SK-N-SH (cell line): ENCODE data around the gene GPR158. TPM values are rescaled to one million over a fixed set of nuclear protein-coding genes. Genes with fewer than 3 reads are reported as not detected.

ENCODE experiments used
- CTCF ChIA-PET: fragments of 300-600, 350-600 bp; formaldehyde crosslinking; extraction: SDS; loops from one replicate; lab custom pipeline; 2021; lab: Yijun Ruan, JAX
- POLR2A ChIA-PET: fragments of 350-600 bp; sonication (Branson Sonifier 250); formaldehyde crosslinking; extraction: SDS; loops from one replicate; lab custom pipeline; 2020; ENCODE audit warnings: antibody characterized with exemption, inconsistent platforms; lab: Yijun Ruan, JAX
- DNase-seq: peaks from one replicate; pipeline ENCODE4 v3.0.0; 2012
- H2AFZ ChIP-seq: fragments of 200-600 bp; sonication (generic); 2 replicates; pipeline ENCODE4 v1.8.1; 2016; ENCODE audit warnings: antibody characterized with exemption, mild to moderate bottlenecking, low read depth
- H3F3A ChIP-seq: fragments of 200-600 bp; sonication (generic); replicated peaks from 2 replicates; pipeline ENCODE3; 2016; ENCODE audit warnings: antibody characterized with exemption, mild to moderate bottlenecking; ENCODE audit not compliant: insufficient read depth
- H3K27ac ChIP-seq, 2 experiments: fragments of 200-500 bp in 1 of 2; fragments of 200-600 bp in 1 of 2; sonication (Bioruptor generic) in 1 of 2; sonication (generic), shearing (Covaris generic) in 1 of 2; 2 replicates each; pipeline versions ENCODE4 v1.5.1 to v1.6.1; 2014 to 2016; ENCODE audit warnings: low read depth in 2 of 2, inconsistent platforms in 1 of 2, low read length in 1 of 2, mild to moderate bottlenecking in 1 of 2, mixed read lengths in 1 of 2
- H3K27me3 ChIP-seq: fragments of 200-600 bp; sonication (generic), shearing (Covaris generic); 2 replicates; pipeline ENCODE4 v1.6.1; 2016; ENCODE audit warnings: mixed run types; ENCODE audit not compliant: insufficient read depth
- H3K36me3 ChIP-seq, 2 experiments: fragments of 200-500 bp in 1 of 2; fragments of 200-600 bp in 1 of 2; sonication (Bioruptor generic) in 1 of 2; sonication (generic) in 1 of 2; replicated peaks in 1 of 2; 2 replicates each; pipeline versions ENCODE3 to v1.5.1; 2014 to 2016; ENCODE audit warnings: low read length in 1 of 2, mild to moderate bottlenecking in 1 of 2; ENCODE audit not compliant: insufficient read depth in 2 of 2, control insufficient read depth in 1 of 2
- H3K4me1 ChIP-seq, 2 experiments: fragments of 200-500 bp in 1 of 2; fragments of 200-600 bp in 1 of 2; sonication (Bioruptor generic) in 1 of 2; sonication (generic), shearing (Covaris generic) in 1 of 2; 2 replicates each; pipeline versions ENCODE4 v1.5.1 to v1.6.1; 2014 to 2016; ENCODE audit warnings: low read depth in 1 of 2, low read length in 1 of 2, mixed run types in 1 of 2; ENCODE audit not compliant: insufficient read depth in 2 of 2, control insufficient read depth in 1 of 2
- H3K4me2 ChIP-seq: fragments of 200-600 bp; sonication (generic), shearing (Covaris generic); 2 replicates; pipeline ENCODE4 v1.6.1; 2017; ENCODE audit warnings: mixed run types
- H3K4me3 ChIP-seq, 2 experiments: fragments of 200-500 bp in 1 of 2; fragments of 200-600 bp in 1 of 2; sonication (Bioruptor generic) in 1 of 2; sonication (generic), shearing (Covaris generic) in 1 of 2; 2 replicates each; pipeline versions ENCODE4 v1.5.1 to v1.8.1; 2014 to 2016; ENCODE audit warnings: low read depth in 2 of 2, inconsistent platforms in 1 of 2, low read length in 1 of 2, mild to moderate bottlenecking in 1 of 2, mixed read lengths in 1 of 2, moderate library complexity in 1 of 2
- H3K79me2 ChIP-seq: fragments of 200-600 bp; sonication (generic); 2 replicates; pipeline ENCODE4 v1.8.1; 2017; ENCODE audit warnings: mild to moderate bottlenecking; ENCODE audit not compliant: insufficient read depth
- H3K9ac ChIP-seq: fragments of 200-600 bp; sonication (generic); 2 replicates; pipeline ENCODE4 v1.6.1; 2017; ENCODE audit warnings: mixed run types
- H3K9me2 ChIP-seq: fragments of 200-600 bp; sonication (generic); 2 replicates; pipeline ENCODE4 v1.6.1; 2017; ENCODE audit warnings: mixed run types
- H3K9me3 ChIP-seq: fragments of 200-600 bp; sonication (generic); 2 replicates; pipeline ENCODE4 v1.6.1; 2017; ENCODE audit warnings: mixed run types, mild to moderate bottlenecking, moderate library complexity
- H4K20me1 ChIP-seq: fragments of 200-600 bp; sonication (generic); 2 replicates; pipeline ENCODE4 v1.6.1; 2017; ENCODE audit warnings: mild to moderate bottlenecking, mixed run types; ENCODE audit not compliant: insufficient read depth
- CHD2 ChIP-seq: fragments of 150-350 bp; IDR thresholded peaks from 2 replicates; pipeline ENCODE4 v1.6.1; 2018; ENCODE audit warnings: low read length; ENCODE audit not compliant: partially characterized antibody
- ELF1 ChIP-seq: IDR thresholded peaks from 2 replicates; pipeline ENCODE4 v1.4.0; 2012
- EZH2phosphoT487 ChIP-seq: fragments of 200-600 bp; sonication (generic); IDR thresholded peaks from 2 replicates; pipeline ENCODE4 v1.6.1; 2017; ENCODE audit warnings: low read depth, mixed run types, mild to moderate bottlenecking, antibody characterized with exemption, moderate library complexity, borderline replicate concordance
- FOXJ3 ChIP-seq: sonication (generic); formaldehyde crosslinking; IDR thresholded peaks from 2 replicates; pipeline ENCODE4 v1.5.1; 2020; ENCODE audit warnings: mild to moderate bottlenecking, missing genetic modification reagents
- GATA2 ChIP-seq: sonication (generic); formaldehyde crosslinking; IDR thresholded peaks from 2 replicates; pipeline ENCODE4 v1.5.0; 2020; ENCODE audit warnings: mild to moderate bottlenecking, missing genetic modification reagents
- MEF2A ChIP-seq: IDR thresholded peaks from 2 replicates; pipeline ENCODE4 v1.4.0; 2012; ENCODE audit warnings: low read depth, borderline replicate concordance
- NRF1 ChIP-seq: IDR thresholded peaks from 2 replicates; pipeline ENCODE4 v1.6.1; 2012; ENCODE audit warnings: low read depth, mild to moderate bottlenecking, low read length
- RAD21 ChIP-seq: IDR thresholded peaks from 2 replicates; pipeline ENCODE4 v1.6.1; 2012; ENCODE audit warnings: mild to moderate bottlenecking, low read length
- RCOR1 ChIP-seq: fragments of 150-350 bp; IDR thresholded peaks from 2 replicates; pipeline ENCODE4 v1.6.1; 2017; ENCODE audit warnings: antibody characterized with exemption, low read length
- REST ChIP-seq: IDR thresholded peaks from 2 replicates; pipeline ENCODE4 v1.6.1; 2012; ENCODE audit warnings: mild to moderate bottlenecking, low read depth, low read length, moderate library complexity
- RFX5 ChIP-seq: IDR thresholded peaks from 2 replicates; pipeline ENCODE4 v1.6.1; 2012; ENCODE audit warnings: mild to moderate bottlenecking, improper control_type of control experiment, low read length
- RXRA ChIP-seq: IDR thresholded peaks from 2 replicates; pipeline ENCODE4 v1.4.0; 2012; ENCODE audit warnings: low read depth, mild to moderate bottlenecking, borderline replicate concordance
- SIN3A ChIP-seq: IDR thresholded peaks from 2 replicates; pipeline ENCODE4 v1.6.1; 2012; ENCODE audit warnings: low read depth, mild to moderate bottlenecking, low read length, moderate library complexity, borderline replicate concordance
- TAF1 ChIP-seq: IDR thresholded peaks from 2 replicates; pipeline ENCODE4 v1.6.1; 2012; ENCODE audit warnings: low read depth, mild to moderate bottlenecking, low read length, moderate library complexity, borderline replicate concordance
- USF1 ChIP-seq: IDR thresholded peaks from 2 replicates; pipeline ENCODE4 v1.4.0; 2012; ENCODE audit warnings: low read depth, borderline replicate concordance
- ZBTB33 ChIP-seq: IDR thresholded peaks from 2 replicates; pipeline ENCODE4 v1.4.0; 2012; ENCODE audit warnings: low read depth, borderline replicate concordance
- WGBS: methylation state at CpG from one replicate; pipeline ENCODE4 v1.1.6; 2017; ENCODE audit warnings: low lambda C conversion rate; 5-methylcytosine and 5-hydroxymethylcytosine counted together
- polyA plus RNA-seq, 3 experiments: library from polyadenylated mRNA; depleted of rRNA; stranded (reverse); fragments of >200 nt; gene quantifications; 2 replicates each; pipeline ENCODE4 v1.2.3, GENCODE V29; 2012
- TF ChIP-seq, protein P1 (sequence below): fragments of 150-350 bp; IDR thresholded peaks from 2 replicates; pipeline ENCODE4 v1.6.1; 2017; ENCODE audit warnings: antibody characterized with exemption, low read length, low read depth, borderline replicate concordance
- TF ChIP-seq, protein P2 (sequence below): IDR thresholded peaks from 2 replicates; pipeline ENCODE4 v1.4.0; 2012; ENCODE audit warnings: low read depth

The GPR158 gene
- polyA plus RNA-seq, 1 of the 3 experiments (the other 2 are of a cell fraction) = not detected

GRCh38 chr10:25614652-25615051, 439.9 kb downstream of the GPR158 start:
- 4% methylated on average over 2 of the region's 2 CpGs for WGBS
- H3K4me2 ChIP-seq = no peak overlapping the region
- no peaks in the 10 kb centered on the region for H3K4me1 ChIP-seq
- H3K27me3 ChIP-seq = no peaks in the 10 kb centered on the region
- no peak overlapping the region for H3K9ac ChIP-seq
- H2AFZ ChIP-seq = no peak overlapping the region
- no peaks in the 10 kb centered on the region for H3K9me2 ChIP-seq
- no peaks in the 10 kb centered on the region for H4K20me1 ChIP-seq
- no peak for DNase-seq
- no peak overlapping the region for H3K4me3 ChIP-seq
- no peak overlapping the region for H3K27ac ChIP-seq
- H3K9me3 ChIP-seq = no peaks in the 10 kb centered on the region
- POLR2A ChIA-PET = no interaction called here
- no peaks in the 10 kb centered on the region for H3K79me2 ChIP-seq
- CTCF ChIA-PET = no interaction called here
- H3F3A ChIP-seq = no peaks in the 10 kb centered on the region
- TF ChIP-seq, protein P1, sequence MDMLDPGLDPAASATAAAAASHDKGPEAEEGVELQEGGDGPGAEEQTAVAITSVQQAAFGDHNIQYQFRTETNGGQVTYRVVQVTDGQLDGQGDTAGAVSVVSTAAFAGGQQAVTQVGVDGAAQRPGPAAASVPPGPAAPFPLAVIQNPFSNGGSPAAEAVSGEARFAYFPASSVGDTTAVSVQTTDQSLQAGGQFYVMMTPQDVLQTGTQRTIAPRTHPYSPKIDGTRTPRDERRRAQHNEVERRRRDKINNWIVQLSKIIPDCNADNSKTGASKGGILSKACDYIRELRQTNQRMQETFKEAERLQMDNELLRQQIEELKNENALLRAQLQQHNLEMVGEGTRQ = no peak
- TF ChIP-seq SIN3A (no peak), RCOR1 (no peak), ZBTB33 (no peak), MEF2A (no peak), TAF1 (no peak), CHD2 (no peak), FOXJ3 (no peak), NRF1 (no peak), EZH2phosphoT487 (no peak), GATA2 (CRISPR knock-in tag) (no peak), ELF1 (no peak), RFX5 (no peak), REST (no peak), USF1 (no peak), RXRA (no peak), RAD21 (no peak)
- TF ChIP-seq, protein P2, sequence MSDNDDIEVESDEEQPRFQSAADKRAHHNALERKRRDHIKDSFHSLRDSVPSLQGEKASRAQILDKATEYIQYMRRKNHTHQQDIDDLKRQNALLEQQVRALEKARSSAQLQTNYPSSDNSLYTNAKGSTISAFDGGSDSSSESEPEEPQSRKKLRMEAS = no peak
- TF ChIP-seq, all 33 proteins: peak for 0
- no peaks in the 10 kb centered on the region for H3K36me3 ChIP-seq
